HG03060 (cell line): Measurements from ENCODE around the gene TCF15.
"Not testable (repeated sequence)": the region's sequence is repeated elsewhere in the genome, so short reads cannot be mapped to it uniquely, and the experiment has no call there.

Experiments
- ATAC-seq: cut with Tn5 transposase; IDR thresholded peaks from one replicate; pipeline ENCODE4 v1.9.1; 2021; ENCODE audit warnings: low read depth, moderate number of reproducible peaks; ENCODE audit not compliant: unreplicated experiment

The TCF15 gene

GRCh38 chr20:584161-584970 is 25.7 kb downstream of the TCF15 start:
- ATAC-seq = no peak

- ATAC-seq = no peak
Observed at GRCh38 chr20:582204-582603, 27.9 kb downstream of the TCF15 start.

GRCh38 chr20:578940-579690 is 31.0 kb downstream of the TCF15 start:
- ATAC-seq = not testable (repeated sequence)

- ATAC-seq = no peak
Observed at GRCh38 chr20:577167-577791, 32.8 kb downstream of the TCF15 start.

GRCh38 chr20:576156-576555 is 34.0 kb downstream of the TCF15 start:
- ATAC-seq = no peak

GRCh38 chr20:575230-575629 is 34.9 kb downstream of the TCF15 start:
- ATAC-seq = no peak

- no peak for ATAC-seq
Observed at GRCh38 chr20:574297-574942, 35.7 kb downstream of the TCF15 start.

GRCh38 chr20:573414-574296 is 36.5 kb downstream of the TCF15 start:
- ATAC-seq = no peak

- ATAC-seq = no peak
Observed at GRCh38 chr20:572727-573126, 37.4 kb downstream of the TCF15 start.

- ATAC-seq = no peak
Observed at GRCh38 chr20:571754-572441, 38.2 kb downstream of the TCF15 start.

- no peak for ATAC-seq
Observed at GRCh38 chr20:568673-569415, 41.3 kb downstream of the TCF15 start.

- ATAC-seq = no peak
Observed at GRCh38 chr20:568097-568652, 41.9 kb downstream of the TCF15 start.

GRCh38 chr20:564192-564591 is 45.9 kb downstream of the TCF15 start:
- no peak for ATAC-seq

GRCh38 chr20:563187-563586 is 46.9 kb downstream of the TCF15 start:
- no peak for ATAC-seq

GRCh38 chr20:562232-562897 is 47.7 kb downstream of the TCF15 start:
- ATAC-seq = no peak

GRCh38 chr20:561437-562231 is 48.5 kb downstream of the TCF15 start:
- ATAC-seq = no peak

- no peak for ATAC-seq
Observed at GRCh38 chr20:560680-561079, 49.4 kb downstream of the TCF15 start.
